NCI-H1048 (cell line): ENCODE data around the gene OTUD5.

Experiments
- DNase-seq: peaks from one replicate; lab custom pipeline; 2025; lab: John Stamatoyannopoulos, UW

The OTUD5 gene

DNA sequence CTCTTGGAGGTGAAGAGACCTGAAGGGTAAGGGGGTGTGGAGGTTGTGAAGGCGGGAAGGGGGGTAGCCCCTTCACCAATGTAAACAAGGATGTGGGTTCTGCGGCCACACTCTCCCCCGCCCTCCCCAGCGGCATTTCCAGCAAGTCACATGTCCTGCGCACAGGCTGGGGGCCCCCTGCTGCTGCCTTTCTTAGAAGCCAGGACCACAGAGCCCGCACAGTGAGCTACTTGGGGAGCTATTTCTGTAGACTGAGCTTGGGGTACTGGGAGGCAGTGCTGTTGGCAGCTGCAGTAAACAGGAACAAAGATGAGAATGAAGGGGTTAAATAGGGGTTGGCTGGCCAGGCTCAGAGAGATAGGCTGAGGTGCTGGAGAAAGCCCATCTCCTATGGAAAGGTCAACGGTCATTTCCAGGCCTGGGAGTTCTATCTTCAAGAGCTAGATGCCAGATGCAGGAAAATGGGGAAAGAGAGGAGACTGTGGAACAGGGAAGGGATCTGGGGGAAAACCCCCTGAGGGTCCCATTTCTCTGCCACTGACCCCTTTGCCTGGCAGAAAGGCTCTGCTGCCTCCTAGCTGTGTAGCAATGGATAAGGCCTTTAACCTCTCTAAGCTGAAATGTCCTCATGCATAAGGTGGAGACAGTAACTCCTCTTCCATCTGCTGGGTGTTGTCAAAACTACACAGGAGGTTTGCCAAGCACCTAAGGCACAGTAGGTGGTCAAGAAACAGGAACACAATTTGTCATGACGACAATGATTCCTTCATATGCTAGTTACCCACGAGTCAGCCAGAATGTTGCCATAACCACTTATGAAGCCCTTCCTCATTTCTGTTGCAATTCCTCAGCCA lies 20.1 kb downstream of the OTUD5 start:
- no peak for DNase-seq

DNA sequence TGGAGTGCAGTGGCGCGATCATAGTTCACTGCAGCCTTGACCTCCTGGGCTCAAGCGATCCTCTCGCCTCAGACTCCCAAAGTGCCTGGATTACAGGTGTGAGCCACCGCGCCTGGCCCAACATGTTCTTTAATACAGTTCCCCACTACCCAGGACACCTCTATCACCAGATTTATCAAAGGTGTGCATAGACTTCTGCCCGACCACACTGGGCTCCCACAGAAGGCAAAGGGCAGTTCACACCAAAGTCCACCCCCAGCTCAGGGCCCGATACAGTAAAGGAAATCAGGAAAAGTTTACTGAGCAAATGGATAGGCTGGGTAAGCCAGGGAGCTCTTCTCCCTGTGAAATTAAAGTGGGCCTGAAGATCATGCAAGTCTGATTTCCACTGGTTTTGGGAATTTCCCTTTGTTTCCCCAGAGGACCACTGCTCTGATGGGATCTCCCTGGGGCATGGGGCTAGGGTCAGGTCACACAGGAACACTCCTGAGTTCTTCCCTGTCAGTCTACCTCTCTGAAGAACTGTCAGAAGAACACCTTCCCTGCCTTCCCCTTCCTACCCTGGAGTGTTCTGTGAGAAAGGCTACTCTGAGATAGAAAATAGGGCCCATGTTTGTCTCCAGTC lies 20.9 kb downstream of the OTUD5 start:
- no peak for DNase-seq

DNA sequence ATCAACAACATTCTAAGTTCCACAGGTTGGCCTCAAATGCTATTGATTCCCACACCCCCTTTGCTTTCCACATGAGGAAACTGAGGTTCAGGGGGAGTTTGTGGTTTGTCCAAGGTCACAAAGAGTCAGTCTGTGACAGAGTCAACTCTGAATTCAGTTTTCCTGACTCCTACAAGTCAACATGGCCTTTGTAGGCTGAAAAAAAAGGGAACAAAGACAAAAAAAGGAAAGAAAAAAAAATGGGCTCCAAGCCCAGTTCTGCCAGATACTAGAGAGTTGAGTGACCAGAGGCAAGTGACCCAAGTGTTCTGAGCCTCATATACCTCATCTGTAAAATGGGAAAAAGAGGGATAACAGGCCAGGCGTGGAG lies 22.1 kb downstream of the OTUD5 start:
- DNase-seq: no peak

DNA sequence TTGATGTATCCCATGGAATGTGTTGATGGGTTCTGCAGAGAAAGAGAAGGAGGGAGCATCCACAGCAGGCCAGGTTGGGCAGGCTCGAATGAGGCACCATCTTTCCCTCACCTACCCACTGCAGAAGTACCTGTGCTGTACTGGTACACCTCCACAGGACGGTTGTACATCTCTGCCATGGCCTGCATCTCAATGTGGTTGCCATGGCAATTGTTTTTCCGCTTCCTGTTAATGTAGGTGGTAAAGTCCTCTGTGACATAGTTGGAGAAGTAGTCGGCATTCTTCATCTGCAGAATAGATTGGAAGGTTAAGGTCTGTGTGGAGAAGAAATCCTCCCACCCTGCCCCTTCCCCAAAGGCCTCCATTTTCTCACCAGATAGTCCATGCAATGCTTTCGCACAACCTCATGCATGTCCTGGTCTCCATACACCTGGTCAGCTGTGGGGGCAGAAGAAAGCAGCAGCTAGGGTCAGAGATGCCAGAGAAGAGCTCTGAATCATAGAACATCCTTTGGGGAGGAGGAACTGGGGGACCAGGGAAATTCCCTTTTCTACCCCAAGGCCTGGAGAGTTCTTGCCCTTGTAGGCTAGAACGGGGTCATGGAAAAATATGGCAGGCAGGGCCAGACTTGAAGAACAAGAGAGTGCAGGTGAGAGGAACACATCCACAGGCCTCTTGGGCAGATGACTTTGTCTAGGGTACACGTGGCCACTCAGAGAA lies 22.7 kb downstream of the OTUD5 start:
- DNase-seq: no peak

DNA sequence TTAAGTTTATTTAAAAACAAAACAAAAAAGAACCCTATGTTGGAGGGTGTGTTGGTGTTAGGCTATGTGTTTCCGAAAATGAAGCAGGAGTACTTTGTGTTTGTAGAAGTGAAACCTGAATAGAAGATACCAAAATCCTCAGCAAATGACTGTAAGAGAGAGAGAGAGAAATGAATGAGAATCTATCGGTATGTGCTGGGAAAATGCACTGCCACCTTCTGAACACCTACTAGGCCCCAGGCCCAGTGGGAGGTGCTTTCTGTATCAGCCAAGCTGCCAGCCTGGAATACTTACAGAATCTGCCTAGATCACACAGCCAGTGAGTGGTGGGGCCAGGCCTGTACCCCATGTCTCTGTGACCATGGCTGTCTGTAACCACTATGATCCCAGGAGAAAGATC lies 23.6 kb downstream of the OTUD5 start:
- DNase-seq: no peak

DNA sequence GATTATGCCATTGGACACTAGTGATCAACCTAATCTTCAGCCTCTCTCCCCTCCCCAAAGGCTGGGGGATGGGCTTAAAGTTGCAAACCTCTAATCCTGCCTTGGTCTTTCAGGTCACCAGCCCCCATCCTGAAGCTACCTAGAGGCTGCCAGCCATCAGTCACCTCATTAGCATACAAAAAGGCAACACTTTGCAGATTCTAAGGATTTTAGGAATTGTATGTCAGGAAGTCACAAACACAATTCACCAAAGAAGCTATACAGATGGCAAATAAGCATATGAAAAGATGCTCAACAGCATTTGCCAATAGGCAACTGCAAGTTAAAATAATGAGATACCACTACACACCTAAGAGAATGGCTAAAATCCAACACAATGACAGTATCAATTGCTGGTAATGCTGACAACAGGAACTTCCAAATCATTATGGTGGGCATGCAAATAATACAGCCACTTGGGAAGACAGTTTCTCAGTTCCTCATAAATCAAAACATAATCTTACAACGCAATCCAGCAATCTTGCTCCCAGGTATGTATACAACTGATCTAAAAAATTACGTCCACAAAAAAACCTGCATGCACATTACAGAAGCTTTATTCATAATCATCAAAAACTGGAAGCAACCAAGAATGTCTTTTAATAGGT lies 29.5 kb downstream of the OTUD5 start:
- DNase-seq: no peak

DNA sequence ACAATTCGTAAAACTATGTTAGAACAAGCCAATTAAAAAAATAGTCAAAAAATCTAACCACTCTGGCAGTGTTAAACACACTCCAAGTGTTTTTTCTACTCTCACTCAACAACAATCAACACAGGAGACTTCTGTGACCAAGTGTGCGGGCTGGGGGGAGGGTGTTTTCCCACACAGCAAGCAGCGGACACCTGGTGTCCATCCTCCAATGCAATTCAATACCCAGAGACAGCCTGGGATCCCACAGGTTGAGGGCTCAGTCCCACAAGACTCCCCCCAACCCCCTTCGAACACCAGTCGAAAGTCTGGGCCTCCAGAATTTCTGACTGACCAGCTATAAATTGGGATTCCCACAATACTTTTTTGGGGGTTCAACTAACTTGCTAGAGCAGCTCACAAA lies 30.3 kb downstream of the OTUD5 start:
- no peak for DNase-seq

DNA sequence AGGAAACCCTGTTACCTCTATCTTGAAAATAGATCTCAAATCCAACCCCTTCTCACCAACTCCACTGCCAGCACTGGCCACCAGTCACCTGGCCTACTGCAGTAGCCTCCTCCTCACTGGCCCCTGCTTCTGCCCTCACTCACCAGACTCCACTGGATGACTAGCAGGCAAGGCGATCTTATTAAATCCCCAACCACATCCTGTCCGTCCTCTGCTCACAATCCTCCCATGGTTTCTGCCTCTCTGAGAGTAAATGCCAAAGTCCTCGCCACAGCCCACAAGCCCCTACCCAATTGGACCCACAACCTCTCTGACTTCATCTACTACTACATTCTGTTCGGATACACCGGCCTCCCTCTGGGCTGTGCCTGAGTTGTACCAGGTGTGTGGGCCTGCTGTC lies 33.1 kb downstream of the OTUD5 start:
- DNase-seq: no peak

DNA sequence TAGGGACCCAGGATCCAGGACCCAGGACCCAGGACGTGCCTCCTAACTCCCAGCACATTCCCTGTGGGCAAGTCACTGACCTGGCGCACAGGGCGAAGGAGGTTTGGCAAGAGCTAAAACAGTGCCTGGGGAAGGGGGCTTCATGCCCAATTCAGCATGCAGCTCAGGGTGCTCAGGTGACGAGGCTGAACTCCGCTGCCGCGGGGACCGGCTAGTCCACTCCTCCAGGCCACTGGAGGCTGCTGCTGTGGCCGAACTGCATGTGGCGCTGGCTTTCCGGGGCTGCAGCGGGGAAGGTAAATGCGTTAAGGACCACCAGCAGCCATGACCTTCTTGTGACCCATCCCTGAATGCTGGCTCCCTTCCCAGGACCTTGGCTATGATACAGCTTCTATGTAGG lies 33.6 kb downstream of the OTUD5 start:
- no peak for DNase-seq

DNA sequence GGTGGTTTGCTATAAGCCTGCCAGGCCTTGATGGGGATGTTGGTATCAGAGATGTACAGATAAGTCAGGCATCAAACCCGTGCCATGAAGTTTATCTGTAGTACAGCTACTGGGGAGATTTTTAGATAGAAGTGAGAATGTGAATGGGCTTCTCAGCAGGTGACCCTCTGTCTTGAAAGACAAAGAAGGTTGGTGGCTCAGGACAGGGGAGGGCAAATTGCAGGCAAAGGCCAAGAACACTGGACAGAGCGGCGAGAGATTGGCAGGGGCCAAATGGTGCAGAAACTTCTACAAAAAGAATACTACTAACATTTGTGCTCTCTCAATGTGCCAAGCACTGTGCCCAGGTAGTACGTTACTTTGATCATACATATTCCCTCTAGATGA lies 36.7 kb downstream of the OTUD5 start:
- no peak for DNase-seq

DNA sequence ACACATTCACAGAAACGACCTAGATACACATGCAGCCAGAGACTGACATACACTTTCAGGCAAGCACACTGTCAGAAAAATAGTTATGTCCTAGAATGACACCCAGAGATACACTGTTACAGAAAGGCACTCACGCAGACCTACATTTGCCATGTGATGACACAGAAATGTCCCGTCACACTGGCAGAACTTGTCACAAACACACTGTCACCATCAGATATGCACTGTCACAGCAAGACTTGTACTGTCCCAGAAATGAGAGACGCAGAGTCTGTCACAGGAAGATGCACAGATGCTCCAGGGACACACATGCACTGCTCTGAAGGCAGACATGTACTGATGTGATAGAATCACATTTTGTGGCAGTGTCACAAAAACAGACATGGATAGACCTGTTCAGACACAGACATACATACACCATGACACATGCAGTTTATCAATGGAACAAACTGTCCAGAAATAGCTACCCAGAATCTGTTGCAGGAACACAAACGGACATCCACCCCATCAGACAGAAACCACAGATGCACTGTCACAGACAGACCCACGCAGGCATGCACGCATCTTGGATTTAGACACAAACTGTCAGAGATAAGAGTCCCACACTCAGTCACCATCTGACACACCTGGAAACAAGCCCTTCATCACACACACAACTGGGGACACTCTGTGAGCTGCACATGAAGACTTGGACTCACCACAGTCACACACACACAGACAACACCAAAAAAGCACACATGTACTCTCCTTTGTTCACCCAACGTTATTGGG lies 37.3 kb downstream of the OTUD5 start:
- no peak for DNase-seq

DNA sequence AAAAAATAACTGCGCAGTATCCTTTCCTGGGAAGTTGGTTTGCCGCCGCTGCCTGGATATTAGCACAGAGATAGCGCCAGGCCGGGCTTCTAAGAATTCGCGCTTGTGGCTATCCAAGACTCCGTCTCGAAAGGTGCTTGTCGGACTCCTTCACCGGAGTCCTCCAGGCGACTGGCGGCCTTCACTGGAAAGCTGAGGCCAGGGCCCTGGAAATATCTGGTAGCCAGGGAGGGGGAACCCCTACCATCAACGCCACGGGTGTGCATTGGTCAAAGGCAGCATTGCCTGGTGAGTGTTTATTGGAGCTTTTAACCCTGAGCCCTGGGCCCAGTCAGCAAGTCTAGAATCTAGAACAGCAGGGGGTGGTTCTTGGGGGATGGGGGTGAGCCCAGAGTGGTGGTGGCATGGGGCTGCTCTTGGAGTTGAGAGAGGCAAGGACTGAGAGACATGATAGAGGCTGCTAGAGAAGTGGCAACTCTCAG lies 38.0 kb downstream of the OTUD5 start:
- no peak for DNase-seq

DNA sequence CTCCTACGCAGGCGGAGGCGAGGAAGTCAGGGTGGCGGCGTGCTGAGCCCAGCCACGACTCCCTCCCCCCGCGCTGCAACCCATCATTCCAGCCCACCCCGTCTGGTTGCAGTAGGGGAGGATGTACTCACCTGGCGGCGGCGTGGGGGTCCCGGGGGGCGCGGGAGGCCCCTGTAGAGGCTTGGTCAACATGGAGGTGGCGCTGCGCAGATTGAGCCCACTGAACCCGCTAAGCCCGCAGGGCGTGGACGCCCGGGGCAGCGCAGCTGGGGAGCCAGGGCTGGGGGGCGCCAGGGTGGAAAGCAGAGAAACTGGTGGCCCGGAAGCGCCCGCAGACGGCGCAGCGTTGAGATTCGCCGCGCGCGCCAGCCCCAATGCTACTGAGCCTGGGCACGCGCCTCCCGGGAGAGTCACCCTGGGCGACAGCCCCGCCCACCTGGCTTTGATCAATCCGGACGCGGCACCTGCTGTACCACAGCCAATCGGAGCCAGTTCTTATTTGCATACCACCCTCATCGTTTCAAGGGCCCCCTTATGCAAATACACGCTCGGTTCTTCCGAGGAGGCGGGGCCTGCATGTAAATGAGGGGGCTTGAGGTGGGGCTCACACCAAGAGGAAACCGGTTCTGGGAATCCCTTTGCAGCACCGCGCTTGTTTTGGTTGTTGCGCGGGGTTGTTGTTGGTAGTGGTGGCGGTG lies 38.6 kb downstream of the OTUD5 start, which contains the start of gene PIM2:
Gene PIM2, minus strand, starts transcription at position 382 of the 698 bp plus-strand sequence. Its CDS starts 190 bp downstream, at position 192.
- DNase-seq: peak; percentile 83

DNA sequence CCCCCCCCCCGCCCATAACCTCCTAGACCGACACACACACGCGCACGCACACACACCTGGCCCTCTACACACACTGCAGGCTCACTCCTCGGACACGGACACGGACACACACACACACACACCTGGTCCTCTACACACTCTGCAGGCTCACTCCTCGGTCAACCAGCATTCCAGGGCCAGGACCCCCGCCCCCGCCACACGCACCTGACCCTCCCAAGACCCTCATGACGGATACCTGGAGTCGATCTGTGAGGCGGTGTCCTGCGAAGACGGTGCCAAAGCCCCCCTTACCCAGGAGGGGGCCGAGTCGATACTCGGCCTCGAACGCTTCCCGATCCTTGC lies 39.1 kb downstream of the OTUD5 start:
- DNase-seq: no peak

DNA sequence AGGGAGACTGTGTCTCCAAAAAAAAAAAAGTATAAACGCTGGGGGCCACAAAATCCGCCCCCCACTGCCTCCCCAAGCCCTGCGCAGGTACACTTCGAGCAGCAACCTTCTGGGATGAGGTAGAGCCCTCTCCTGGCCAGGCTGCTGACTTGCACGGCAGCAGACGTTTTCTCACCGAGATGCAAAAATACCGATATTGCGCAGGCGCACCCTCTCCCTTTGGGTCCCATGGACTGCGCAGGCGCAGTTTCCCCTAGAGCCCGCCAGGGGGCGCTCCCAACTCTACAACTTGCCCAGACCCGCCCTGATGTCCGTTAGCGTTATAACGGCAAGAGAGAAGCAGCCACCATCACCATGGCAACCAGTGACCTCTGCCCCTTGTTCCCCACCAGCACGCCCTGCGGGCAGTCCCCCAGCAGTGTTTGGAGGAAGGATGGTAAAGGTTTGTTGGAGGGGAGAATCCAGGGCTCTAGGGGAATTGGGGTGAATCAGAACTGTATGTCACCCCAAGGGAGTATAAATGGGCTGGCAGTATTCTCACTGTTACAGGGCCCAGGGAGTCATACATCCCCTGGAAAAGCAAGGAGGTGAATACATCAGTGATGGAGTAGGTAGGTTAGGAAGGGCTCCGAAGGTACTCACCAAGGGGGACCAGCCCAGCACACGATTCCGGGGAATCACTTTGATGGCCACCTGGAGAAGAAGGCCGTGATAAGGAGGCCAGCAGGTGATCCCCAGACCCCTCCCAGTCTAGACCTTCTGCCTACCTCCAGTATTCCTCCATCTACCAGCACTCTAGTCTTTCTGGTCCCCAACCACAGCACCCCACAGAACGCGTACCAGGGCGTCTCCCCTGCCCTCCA lies 40.0 kb downstream of the OTUD5 start:
- peak; percentile 30 for DNase-seq

DNA sequence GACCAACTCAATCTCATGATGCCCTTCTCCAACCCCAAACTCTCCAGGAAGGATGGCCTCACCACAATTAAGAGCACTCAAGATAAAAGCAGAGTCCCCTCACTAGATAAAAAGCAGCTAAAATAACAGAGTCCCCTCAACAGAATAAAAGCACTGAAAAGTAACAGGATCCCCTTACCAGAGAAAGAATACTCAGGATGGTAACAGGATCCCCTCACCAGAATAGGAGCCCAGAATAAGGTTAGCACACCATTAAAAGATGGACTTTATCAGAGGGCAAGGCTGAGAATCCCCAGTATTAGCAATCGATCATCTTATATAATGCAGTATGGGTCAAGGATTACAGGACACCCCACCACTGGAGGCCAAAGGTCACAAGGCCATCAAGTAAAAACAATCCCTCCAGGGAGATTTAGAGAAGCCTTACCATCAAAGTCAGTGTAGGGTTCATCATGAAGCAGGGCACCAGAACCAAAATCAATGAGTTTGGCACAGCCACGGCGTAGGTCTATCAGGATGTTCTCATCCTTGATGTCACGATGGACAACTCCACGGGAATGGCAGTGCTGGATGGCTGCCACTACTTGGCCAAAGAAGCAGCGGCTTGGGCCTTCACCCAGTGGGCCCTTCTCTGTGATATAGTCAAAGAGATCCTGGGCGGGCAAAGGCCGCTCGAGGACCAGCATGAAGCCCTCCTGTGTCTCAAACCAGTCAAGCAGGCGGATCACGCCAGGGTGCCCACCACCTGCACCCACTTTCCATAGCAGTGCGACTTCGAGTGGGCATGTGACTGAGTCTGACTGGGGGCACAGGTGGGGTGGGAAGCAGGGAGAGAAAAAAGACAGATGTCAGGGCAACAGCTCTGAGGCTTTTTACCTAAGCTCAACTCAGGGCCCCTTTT lies 42.6 kb downstream of the OTUD5 start:
- no peak for DNase-seq

DNA sequence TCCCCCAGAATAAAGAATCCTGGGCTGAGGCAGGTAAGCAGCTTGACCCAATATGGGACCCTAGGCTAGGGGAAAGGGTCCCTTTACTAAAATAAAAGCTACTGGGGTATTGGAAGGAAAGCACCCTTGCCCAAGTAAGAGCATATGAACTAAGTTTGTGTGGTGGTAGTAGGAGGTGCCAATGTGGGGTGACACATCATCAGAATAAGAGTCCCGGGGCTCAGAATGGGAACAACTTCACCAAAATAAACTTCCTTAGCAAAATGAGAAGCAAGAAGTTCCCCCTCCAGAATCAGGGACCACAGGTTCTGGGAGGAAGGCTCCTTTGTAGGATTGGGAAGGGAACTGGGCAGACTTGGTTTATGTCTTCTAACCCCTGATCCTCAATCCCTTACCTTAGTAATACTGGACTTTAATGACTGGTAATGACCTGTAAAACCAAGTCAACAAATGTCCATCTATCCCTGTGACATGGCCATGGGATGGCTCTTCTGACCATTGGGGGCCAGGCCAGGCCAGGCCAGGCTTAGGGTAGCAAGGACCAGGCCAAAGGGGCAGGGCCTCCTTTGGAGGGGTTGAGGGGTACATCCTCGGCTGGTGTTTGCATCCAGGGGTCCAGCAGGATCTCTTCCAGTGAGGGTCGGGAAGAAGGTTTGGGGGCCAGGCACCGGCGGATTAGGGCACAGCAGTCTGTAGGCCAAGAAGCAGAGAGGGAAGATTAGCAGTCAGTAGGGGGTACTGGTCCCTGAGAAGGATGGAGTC lies 43.6 kb downstream of the OTUD5 start:
- no peak for DNase-seq
